Neural cell (in vitro differentiated cells): ENCODE data around the gene RNF32. TPM values are rescaled to one million over a fixed set of nuclear protein-coding genes. Genes with fewer than 3 reads are reported as not detected.

Source experiments
- H2AFZ ChIP-seq: fragments of 200-600, 300-800 bp; sonication (generic), shearing (Covaris generic); 2 replicates; pipeline ENCODE4 v1.6.0; 2014; ENCODE audit warnings: low read depth, mild to moderate bottlenecking, antibody characterized with exemption, low read length, moderate library complexity
- H3F3A ChIP-seq: fragments of 200-600 bp; shearing (Covaris generic); 2 replicates; pipeline ENCODE4 v1.6.1; 2016; ENCODE audit warnings: mild to moderate bottlenecking, moderate library complexity, mixed read lengths, antibody characterized with exemption, low read length; ENCODE audit not compliant: insufficient read depth, poor library complexity, severe bottlenecking
- H3K27ac ChIP-seq: fragments of 200-600, 300-800 bp; sonication (generic), shearing (Covaris generic); 2 replicates; pipeline ENCODE4 v1.5.1; 2014; ENCODE audit warnings: mild to moderate bottlenecking, low read length, moderate library complexity
- H3K27me3 ChIP-seq: fragments of 300-800, 200-600 bp; sonication (generic), shearing (Covaris generic); 2 replicates; pipeline ENCODE4 v1.6.0; 2014; ENCODE audit warnings: mild to moderate bottlenecking, low read depth, low read length, moderate library complexity; ENCODE audit not compliant: insufficient read depth
- H3K36me3 ChIP-seq: fragments of 300-800, 200-600 bp; sonication (generic), shearing (Covaris generic); 2 replicates; pipeline ENCODE4 v1.5.1; 2014; ENCODE audit warnings: mild to moderate bottlenecking, antibody characterized with exemption, low read length, moderate library complexity; ENCODE audit not compliant: insufficient read depth
- H3K4me2 ChIP-seq: fragments of 300-800, 200-600 bp; sonication (generic), shearing (Covaris generic); 2 replicates; pipeline ENCODE4 v1.6.0; 2014; ENCODE audit warnings: mild to moderate bottlenecking, low read length
- H3K4me3 ChIP-seq: fragments of 300-800, 200-600 bp; sonication (generic), shearing (Covaris generic); 2 replicates; pipeline ENCODE4 v1.5.1; 2014; ENCODE audit warnings: mild to moderate bottlenecking, low read length, moderate library complexity
- H3K79me2 ChIP-seq: fragments of 200-600 bp; shearing (Covaris generic); replicated peaks from 2 replicates; pipeline ENCODE4 v1.6.0; 2014; ENCODE audit warnings: mild to moderate bottlenecking, low read length, moderate library complexity; ENCODE audit not compliant: insufficient read depth
- H3K9ac ChIP-seq: fragments of 300-800, 200-600 bp; sonication (generic), shearing (Covaris generic); 2 replicates; pipeline ENCODE4 v1.6.1; 2016; ENCODE audit warnings: mild to moderate bottlenecking, low read length, mixed read lengths
- H3K9me2 ChIP-seq: fragments of 200-600 bp; shearing (Covaris generic); 2 replicates; pipeline ENCODE4 v1.6.1; 2016; ENCODE audit warnings: mild to moderate bottlenecking, low read length, mixed read lengths; ENCODE audit not compliant: insufficient read depth
- H3K9me3 ChIP-seq: fragments of 200-600, 300-800 bp; sonication (generic), shearing (Covaris generic); 2 replicates; pipeline ENCODE4 v1.6.1; 2016; ENCODE audit warnings: mild to moderate bottlenecking, mixed run types, low read length, moderate library complexity, mixed read lengths
- H4K20me1 ChIP-seq: fragments of 200-600 bp; shearing (Covaris generic); 2 replicates; pipeline ENCODE4 v1.6.1; 2016; ENCODE audit warnings: mild to moderate bottlenecking, mixed run types; ENCODE audit not compliant: insufficient read depth
- EP300 ChIP-seq: fragments of 450-650 bp; conservative IDR thresholded peaks from 2 replicates; pipeline ENCODE4 v1.6.1; 2014; ENCODE audit warnings: antibody characterized with exemption, mild to moderate bottlenecking, moderate library complexity; ENCODE audit not compliant: poor library complexity, severe bottlenecking
- EZH2 ChIP-seq: fragments of 200-600, 300-800 bp; shearing (Covaris generic), sonication (generic); IDR thresholded peaks from 2 replicates; pipeline ENCODE4 v1.6.1; 2014; ENCODE audit warnings: antibody characterized with exemption, low read length, borderline replicate concordance, mild to moderate bottlenecking; ENCODE audit not compliant: insufficient read depth, poor library complexity, severe bottlenecking
- MXI1 ChIP-seq: fragments of 450-650 bp; conservative IDR thresholded peaks from 2 replicates; pipeline ENCODE4 v1.6.1; 2014; ENCODE audit warnings: antibody characterized with exemption, mild to moderate bottlenecking; ENCODE audit not compliant: poor library complexity, severe bottlenecking
- POLR2AphosphoS5 ChIP-seq: IDR thresholded peaks from 2 replicates; pipeline ENCODE4 v1.6.1; 2012
- RAD21 ChIP-seq: fragments of 450-650 bp; conservative IDR thresholded peaks from 2 replicates; pipeline ENCODE4 v1.6.1; 2014; ENCODE audit warnings: antibody characterized with exemption, mild to moderate bottlenecking, moderate library complexity
- SMC3 ChIP-seq: fragments of 450-650 bp; conservative IDR thresholded peaks from 2 replicates; pipeline ENCODE4 v1.6.1; 2014; ENCODE audit warnings: antibody characterized with exemption, mild to moderate bottlenecking, moderate library complexity; ENCODE audit not compliant: poor library complexity
- TAF1 ChIP-seq: IDR thresholded peaks from 2 replicates; pipeline ENCODE4 v1.6.1; 2012; ENCODE audit warnings: low read depth
- polyA plus RNA-seq: library from polyadenylated mRNA; depleted of rRNA; stranded (reverse); fragments of >200 nt; gene quantifications from 2 replicates; pipeline ENCODE4 v1.2.3, GENCODE V29; 2014
- TF ChIP-seq, protein P1 (sequence below): fragments of 450-650 bp; IDR thresholded peaks from 2 replicates; pipeline ENCODE4 v1.5.1; 2014; ENCODE audit warnings: antibody characterized with exemption, mild to moderate bottlenecking, moderate library complexity; ENCODE audit not compliant: poor library complexity, severe bottlenecking
- TF ChIP-seq, protein P2 (sequence below): IDR thresholded peaks from 2 replicates; pipeline ENCODE4 v1.6.1; 2012; ENCODE audit warnings: borderline replicate concordance

Gene RNF32
- polyA plus RNA-seq, 1 donor from 2014 or later = 2.6 TPM

DNA sequence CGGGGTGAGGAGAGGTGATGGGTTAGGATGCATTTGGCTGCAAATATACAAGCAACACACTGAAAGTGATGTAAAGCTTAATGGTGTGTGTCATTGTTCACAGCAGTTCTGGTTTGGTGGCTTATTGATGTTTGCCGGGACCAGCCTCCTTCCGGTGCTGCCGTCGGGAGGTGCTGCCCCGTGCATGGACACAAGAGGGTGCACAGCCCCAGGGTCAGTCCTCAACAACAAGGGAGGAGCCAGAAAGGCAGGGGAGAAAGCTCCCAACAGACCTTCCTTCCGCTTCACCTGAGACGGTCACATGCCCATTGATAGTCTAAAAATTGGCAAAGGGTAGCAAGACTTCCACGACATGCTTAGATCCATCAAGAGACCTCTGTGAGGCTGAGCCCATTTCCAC lies 9.5 kb downstream of the RNF32 start:
- Histone ChIP-seq H3K27me3 (no peaks in the 10 kb centered on the region), H3K4me3 (no peak overlapping the region), H3K9ac (no peak overlapping the region), H3F3A (no peaks in the 10 kb centered on the region), H3K36me3 (no peaks in the 10 kb centered on the region), H3K9me3 (no peaks in the 10 kb centered on the region), H4K20me1 (no peaks in the 10 kb centered on the region), H3K9me2 (no peaks in the 10 kb centered on the region), H3K4me2 (no peak overlapping the region), H3K79me2 (no peaks in the 10 kb centered on the region), H3K27ac (no peak overlapping the region), H2AFZ (no peak overlapping the region)
- TF ChIP-seq EP300 (no peak), MXI1 (no peak)

DNA sequence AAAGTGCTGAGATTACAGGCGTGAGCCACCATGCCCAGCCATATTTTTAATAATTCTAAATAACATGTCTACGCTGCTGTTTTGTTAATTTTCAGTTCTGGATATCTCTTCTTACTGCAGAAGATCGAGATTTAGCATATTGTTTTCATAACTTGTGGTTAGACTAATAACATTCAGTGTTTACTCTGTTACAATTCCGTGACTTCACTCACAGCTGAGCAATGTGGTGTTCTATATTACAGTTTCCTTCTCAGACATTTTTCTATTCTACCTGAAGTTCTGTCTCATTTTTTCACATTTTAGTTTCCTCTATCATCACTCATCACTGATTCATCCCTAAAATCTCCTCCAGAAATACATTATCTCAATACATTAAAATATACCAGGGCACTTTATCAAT lies 10.9 kb downstream of the RNF32 start:
- Histone ChIP-seq H3K9me2 (no peaks in the 10 kb centered on the region), H3K9me3 (no peaks in the 10 kb centered on the region), H2AFZ (no peak overlapping the region), H3K79me2 (no peaks in the 10 kb centered on the region), H3K4me3 (no peak overlapping the region), H3K36me3 (no peaks in the 10 kb centered on the region), H3F3A (no peaks in the 10 kb centered on the region), H4K20me1 (no peaks in the 10 kb centered on the region), H3K27me3 (no peaks in the 10 kb centered on the region), H3K4me2 (no peak overlapping the region), H3K9ac (no peak overlapping the region), H3K27ac (no peak overlapping the region)
- TF ChIP-seq, protein P1, sequence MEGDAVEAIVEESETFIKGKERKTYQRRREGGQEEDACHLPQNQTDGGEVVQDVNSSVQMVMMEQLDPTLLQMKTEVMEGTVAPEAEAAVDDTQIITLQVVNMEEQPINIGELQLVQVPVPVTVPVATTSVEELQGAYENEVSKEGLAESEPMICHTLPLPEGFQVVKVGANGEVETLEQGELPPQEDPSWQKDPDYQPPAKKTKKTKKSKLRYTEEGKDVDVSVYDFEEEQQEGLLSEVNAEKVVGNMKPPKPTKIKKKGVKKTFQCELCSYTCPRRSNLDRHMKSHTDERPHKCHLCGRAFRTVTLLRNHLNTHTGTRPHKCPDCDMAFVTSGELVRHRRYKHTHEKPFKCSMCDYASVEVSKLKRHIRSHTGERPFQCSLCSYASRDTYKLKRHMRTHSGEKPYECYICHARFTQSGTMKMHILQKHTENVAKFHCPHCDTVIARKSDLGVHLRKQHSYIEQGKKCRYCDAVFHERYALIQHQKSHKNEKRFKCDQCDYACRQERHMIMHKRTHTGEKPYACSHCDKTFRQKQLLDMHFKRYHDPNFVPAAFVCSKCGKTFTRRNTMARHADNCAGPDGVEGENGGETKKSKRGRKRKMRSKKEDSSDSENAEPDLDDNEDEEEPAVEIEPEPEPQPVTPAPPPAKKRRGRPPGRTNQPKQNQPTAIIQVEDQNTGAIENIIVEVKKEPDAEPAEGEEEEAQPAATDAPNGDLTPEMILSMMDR = no peak
- TF ChIP-seq TAF1 = no peak
- TF ChIP-seq RAD21 = no peak
- TF ChIP-seq SMC3 = no peak
- no peak for TF ChIP-seq POLR2AphosphoS5
- no peak for TF ChIP-seq EZH2

DNA sequence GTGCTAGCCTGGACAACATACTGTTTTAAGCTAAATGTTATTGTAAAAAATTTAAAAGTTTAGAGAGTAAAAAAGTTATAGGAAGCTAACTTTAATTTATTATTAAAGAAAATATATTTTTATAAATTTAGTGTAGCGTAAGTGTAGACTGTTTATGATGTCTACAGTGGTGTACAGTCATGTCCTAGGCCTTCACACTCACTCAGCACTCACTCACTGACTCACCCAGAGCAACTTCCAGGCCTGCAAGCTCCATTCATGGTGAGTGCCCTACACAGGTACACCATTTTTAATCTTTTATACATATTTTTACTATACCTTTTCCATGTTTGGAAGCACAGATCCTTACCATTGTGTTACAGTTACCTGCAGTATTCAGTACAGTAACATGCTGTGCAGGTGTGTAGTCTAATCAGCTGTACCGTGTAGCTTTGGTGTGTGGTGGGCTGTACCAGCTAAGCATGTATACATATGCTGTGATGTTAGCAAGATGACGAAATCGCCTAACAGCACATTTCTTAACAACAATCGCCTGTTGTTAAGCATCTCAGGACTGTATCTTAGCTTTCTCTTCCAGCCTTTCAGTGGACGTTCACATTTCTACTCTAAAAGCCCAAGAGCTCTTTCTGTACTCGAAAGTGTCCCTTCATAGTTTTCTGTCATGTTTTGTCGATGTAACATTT lies 12.5 kb downstream of the RNF32 start:
- no peaks in the 10 kb centered on the region for H3K9me2 ChIP-seq
- H3K79me2 ChIP-seq = no peaks in the 10 kb centered on the region
- H3K9ac ChIP-seq = no peak overlapping the region
- no peaks in the 10 kb centered on the region for H3K36me3 ChIP-seq
- H3K27ac ChIP-seq = no peak overlapping the region
- no peaks in the 10 kb centered on the region for H4K20me1 ChIP-seq
- no peaks in the 10 kb centered on the region for H3K27me3 ChIP-seq
- TF ChIP-seq MXI1 (no peak), SMC3 (no peak), POLR2AphosphoS5 (no peak), EZH2 (no peak), RAD21 (no peak), TAF1 (no peak), EP300 (no peak)
- TF ChIP-seq, protein P1 = no peak
- TF ChIP-seq, protein P2, sequence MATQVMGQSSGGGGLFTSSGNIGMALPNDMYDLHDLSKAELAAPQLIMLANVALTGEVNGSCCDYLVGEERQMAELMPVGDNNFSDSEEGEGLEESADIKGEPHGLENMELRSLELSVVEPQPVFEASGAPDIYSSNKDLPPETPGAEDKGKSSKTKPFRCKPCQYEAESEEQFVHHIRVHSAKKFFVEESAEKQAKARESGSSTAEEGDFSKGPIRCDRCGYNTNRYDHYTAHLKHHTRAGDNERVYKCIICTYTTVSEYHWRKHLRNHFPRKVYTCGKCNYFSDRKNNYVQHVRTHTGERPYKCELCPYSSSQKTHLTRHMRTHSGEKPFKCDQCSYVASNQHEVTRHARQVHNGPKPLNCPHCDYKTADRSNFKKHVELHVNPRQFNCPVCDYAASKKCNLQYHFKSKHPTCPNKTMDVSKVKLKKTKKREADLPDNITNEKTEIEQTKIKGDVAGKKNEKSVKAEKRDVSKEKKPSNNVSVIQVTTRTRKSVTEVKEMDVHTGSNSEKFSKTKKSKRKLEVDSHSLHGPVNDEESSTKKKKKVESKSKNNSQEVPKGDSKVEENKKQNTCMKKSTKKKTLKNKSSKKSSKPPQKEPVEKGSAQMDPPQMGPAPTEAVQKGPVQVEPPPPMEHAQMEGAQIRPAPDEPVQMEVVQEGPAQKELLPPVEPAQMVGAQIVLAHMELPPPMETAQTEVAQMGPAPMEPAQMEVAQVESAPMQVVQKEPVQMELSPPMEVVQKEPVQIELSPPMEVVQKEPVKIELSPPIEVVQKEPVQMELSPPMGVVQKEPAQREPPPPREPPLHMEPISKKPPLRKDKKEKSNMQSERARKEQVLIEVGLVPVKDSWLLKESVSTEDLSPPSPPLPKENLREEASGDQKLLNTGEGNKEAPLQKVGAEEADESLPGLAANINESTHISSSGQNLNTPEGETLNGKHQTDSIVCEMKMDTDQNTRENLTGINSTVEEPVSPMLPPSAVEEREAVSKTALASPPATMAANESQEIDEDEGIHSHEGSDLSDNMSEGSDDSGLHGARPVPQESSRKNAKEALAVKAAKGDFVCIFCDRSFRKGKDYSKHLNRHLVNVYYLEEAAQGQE = no peak
- no peaks in the 10 kb centered on the region for H3F3A ChIP-seq
- H3K9me3 ChIP-seq = no peaks in the 10 kb centered on the region
- no peak overlapping the region for H3K4me3 ChIP-seq
- no peak overlapping the region for H2AFZ ChIP-seq
- H3K4me2 ChIP-seq = no peak overlapping the region
